H1 (cell line): Measurements from ENCODE around the gene AEBP1. TPM values are rescaled to one million over a fixed set of nuclear protein-coding genes. Genes with fewer than 3 reads are reported as not detected.

ENCODE experiments used
- EGR1 ChIP-seq: IDR thresholded peaks from 2 replicates; pipeline ENCODE4 v1.6.1; 2011; ENCODE audit warnings: low read depth, low read length, borderline replicate concordance
- NANOG ChIP-seq: IDR thresholded peaks from 2 replicates; pipeline ENCODE4 v1.6.1; 2011; ENCODE audit warnings: low read length, low read depth, mild to moderate bottlenecking, inconsistent platforms; ENCODE audit not compliant: insufficient read depth, poor library complexity, severe bottlenecking
- TAF1 ChIP-seq: IDR thresholded peaks from 2 replicates; pipeline ENCODE4 v1.6.1; 2011; ENCODE audit warnings: mild to moderate bottlenecking, low read depth, low read length
- polyA plus RNA-seq, 7 experiments: library from polyadenylated mRNA; depleted of rRNA in 3 of 7; stranded (reverse) in 5 of 7; unstranded in 2 of 7; fragments of >200 nt in 5 of 7; fragments of 200-250 nt in 2 of 7; gene quantifications; 1 replicate in 5 of 7; 2 replicates in 1 of 7; 4 replicates in 1 of 7; pipeline versions ENCODE4 v1.2.1 to v1.2.3, GENCODE V29; 2011 to 2013; ENCODE audit warnings: missing spikeins in 2 of 7, mixed read lengths in 2 of 7
- total RNA-seq: library from RNA; stranded (reverse); fragmentation: NEBNext Ultra II Directional; extraction: Animal tissue kit (Norgen Biotek cat#: 25700); gene quantifications from 2 replicates; pipeline ENCODE4 v1.2.1, GENCODE V29; 2021
- TF ChIP-seq, protein P1 (sequence below): IDR thresholded peaks from 2 replicates; pipeline ENCODE4 v1.6.1; 2011; ENCODE audit warnings: low read length, improper control_type of control experiment

Gene AEBP1
- total and polyA plus RNA-seq, 2 of the 8 experiments (the other 6 are each of a cell fraction or from before 2014, with no cell fraction given): 10.4 to 41.2 TPM

- TF ChIP-seq, protein P1, sequence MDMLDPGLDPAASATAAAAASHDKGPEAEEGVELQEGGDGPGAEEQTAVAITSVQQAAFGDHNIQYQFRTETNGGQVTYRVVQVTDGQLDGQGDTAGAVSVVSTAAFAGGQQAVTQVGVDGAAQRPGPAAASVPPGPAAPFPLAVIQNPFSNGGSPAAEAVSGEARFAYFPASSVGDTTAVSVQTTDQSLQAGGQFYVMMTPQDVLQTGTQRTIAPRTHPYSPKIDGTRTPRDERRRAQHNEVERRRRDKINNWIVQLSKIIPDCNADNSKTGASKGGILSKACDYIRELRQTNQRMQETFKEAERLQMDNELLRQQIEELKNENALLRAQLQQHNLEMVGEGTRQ: no peak
- TF ChIP-seq TAF1 (no peak), NANOG (no peak), EGR1 (no peak)
- TF ChIP-seq, all 59 proteins: peak for 0
Observed at GRCh38 chr7:44112231-44112996, 8.3 kb downstream of the AEBP1 start (continued).
